ENCODE results near the gene C11orf52. TPM values are rescaled to one million over a fixed set of nuclear protein-coding genes. Genes with fewer than 3 reads are reported as not detected.

Gene C11orf52
- total RNA-seq, 1 experiment from 2014 or later, result 4.0 TPM

GRCh38 chr11:111913031-111913861, 5.5 kb upstream of the C11orf52 start:
- H3K27ac ChIP-seq (ENCODE audit: insufficient read length, low read depth, low read length), result no peak overlapping the region
- Mint-ChIP-seq H3K9me3 (no peaks in the 10 kb centered on the region), H3K4me1 (peaks cover 26 to 42% of the 10 kb centered on the region in 2 experiments)

More at GRCh38 chr11:111913031-111913861, 5.5 kb upstream of the C11orf52 start:
- no peak overlapping the region for H2BK20ac ChIP-seq (ENCODE audit: low read depth, low read length, poor library complexity, severe bottlenecking)
- no peak overlapping the region for H4K5ac ChIP-seq (ENCODE audit: insufficient read length, low read depth, low read length)
- H2BK12ac ChIP-seq (ENCODE audit: insufficient read length, low read depth, low read length), result no peak overlapping the region
- TF ChIP-seq CTCF (conservative IDR thresholded peaks at IDR 0.05), result no peak
- no peak overlapping the region for H3K23ac ChIP-seq (ENCODE audit: insufficient read length, low read depth, low read length)
- H3K4me1 ChIP-seq (ENCODE audit: insufficient read depth, low read length), result 0 out of 2 replicates have a peak, but pooled peaks cover 2% of the 10 kb centered on the region
- no peak overlapping the region for H3K56ac ChIP-seq (ENCODE audit: insufficient read length, low read depth, low read length)
- no peaks in the 10 kb centered on the region for H3K9me3 ChIP-seq (ENCODE audit: control insufficient read depth, low read depth, low read length)
- no peak overlapping the region for H4K8ac ChIP-seq (replicated peaks; ENCODE audit: insufficient read length, low read depth, low read length)
- no peak overlapping the region for H2BK5ac ChIP-seq (ENCODE audit: insufficient read length, low read length)
- H3K36me3 Mint-ChIP-seq (ENCODE audit: insufficient read depth in 1 of 3, low read depth in 3 of 3), result no peaks in the 10 kb centered on the region
- no CpG with 5 or more reads among the region's 24 CpGs for WGBS (ENCODE audit: extremely low coverage, insufficient read length, low lambda C conversion rate)
- H3K9ac ChIP-seq (ENCODE audit: extremely low read depth, insufficient read length, low read length), result no peak overlapping the region
- H3K79me1 ChIP-seq (ENCODE audit: insufficient read depth, low read depth, low read length, poor library complexity, severe bottlenecking), result no peaks in the 10 kb centered on the region
- peak overlapping the region; percentile 65 for H3K18ac ChIP-seq (ENCODE audit: insufficient read length, low read depth, low read length)
- no peak overlapping the region for H3K14ac ChIP-seq (ENCODE audit: insufficient read depth, low read length)
- H4K91ac ChIP-seq (ENCODE audit: insufficient read length, low read depth, low read length), result no peak overlapping the region
- H3K4ac ChIP-seq (ENCODE audit: low read depth, low read length), result no peak overlapping the region
- H2BK15ac ChIP-seq (ENCODE audit: low read depth, low read length), result no peak overlapping the region
- no peaks in the 10 kb centered on the region for H4K20me1 ChIP-seq (ENCODE audit: control insufficient read depth, insufficient read depth, insufficient read length)
- no peak overlapping the region for H2AK5ac ChIP-seq (ENCODE audit: insufficient read length, low read length)
- H3K23me2 ChIP-seq (ENCODE audit: insufficient read length, low read depth, low read length, poor library complexity, severe bottlenecking), result no peaks in the 10 kb centered on the region
- H2BK120ac ChIP-seq (ENCODE audit: low read depth, low read length, poor library complexity, severe bottlenecking), result no peak overlapping the region
- H3K27ac Mint-ChIP-seq, result peak overlapping the region in 1 of 3 experiments; percentile 70; a peak in 1 of 7 replicates
- no peak overlapping the region for H2AFZ ChIP-seq (ENCODE audit: low read length)
- H3K4me2 ChIP-seq (ENCODE audit: insufficient read depth, insufficient read length, low read length), result no peak overlapping the region
- DNase-seq, result no peak
- no peaks in the 10 kb centered on the region for H3K27me3 ChIP-seq (ENCODE audit: insufficient read depth, low read length)
- no peak overlapping the region for H3T11ph ChIP-seq (ENCODE audit: low read length)
- no peaks in the 10 kb centered on the region for H3K27me3 Mint-ChIP-seq (ENCODE audit: low read depth)
- H3K4me3 Mint-ChIP-seq, result no peak overlapping the region
- H3K79me2 ChIP-seq (ENCODE audit: insufficient read depth, low read length), result no peaks in the 10 kb centered on the region

Measured in H9 (cell line).